Measurements from ENCODE around the gene IGHMBP2.

Gene IGHMBP2

DNA sequence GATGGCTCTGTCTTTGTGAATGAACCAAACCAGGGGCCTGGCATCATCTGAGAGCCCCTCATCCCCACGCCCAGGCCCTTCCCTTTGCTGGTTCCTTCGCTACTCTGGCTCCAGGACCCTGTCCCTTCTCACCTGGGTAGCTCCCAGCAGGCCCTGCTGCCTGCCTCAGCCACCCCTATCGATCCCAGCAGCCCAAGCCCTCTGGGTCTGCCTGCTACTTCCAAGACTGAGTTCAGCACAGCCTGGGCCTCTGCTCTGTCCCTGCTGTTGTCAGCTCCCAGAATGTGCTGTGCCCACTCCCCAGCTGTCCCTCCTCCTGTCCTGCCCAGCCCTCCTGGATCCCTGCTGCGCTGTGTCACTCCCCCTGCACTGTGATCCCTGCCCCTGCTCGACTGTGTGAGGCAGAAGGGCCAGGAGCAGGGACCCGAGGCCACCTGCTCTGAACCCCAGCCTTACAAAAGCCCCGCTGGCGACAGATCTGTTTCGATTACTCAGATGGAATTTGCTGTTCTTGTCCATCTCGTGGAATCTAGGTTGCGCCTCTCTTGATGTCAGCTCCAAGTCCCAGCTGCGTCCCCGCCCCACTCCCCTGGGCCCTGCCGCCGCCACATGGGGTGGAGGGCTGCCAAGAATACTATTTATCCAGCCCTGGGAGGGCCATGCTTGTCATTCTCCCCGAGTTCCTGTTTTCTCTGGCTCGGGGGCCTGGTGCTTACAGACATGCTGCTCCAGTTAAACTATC lies 13.0 kb upstream of the IGHMBP2 start:
- DNase-seq (ENCODE audit: low read depth, low spot score), result peak; percentile 98

DNA sequence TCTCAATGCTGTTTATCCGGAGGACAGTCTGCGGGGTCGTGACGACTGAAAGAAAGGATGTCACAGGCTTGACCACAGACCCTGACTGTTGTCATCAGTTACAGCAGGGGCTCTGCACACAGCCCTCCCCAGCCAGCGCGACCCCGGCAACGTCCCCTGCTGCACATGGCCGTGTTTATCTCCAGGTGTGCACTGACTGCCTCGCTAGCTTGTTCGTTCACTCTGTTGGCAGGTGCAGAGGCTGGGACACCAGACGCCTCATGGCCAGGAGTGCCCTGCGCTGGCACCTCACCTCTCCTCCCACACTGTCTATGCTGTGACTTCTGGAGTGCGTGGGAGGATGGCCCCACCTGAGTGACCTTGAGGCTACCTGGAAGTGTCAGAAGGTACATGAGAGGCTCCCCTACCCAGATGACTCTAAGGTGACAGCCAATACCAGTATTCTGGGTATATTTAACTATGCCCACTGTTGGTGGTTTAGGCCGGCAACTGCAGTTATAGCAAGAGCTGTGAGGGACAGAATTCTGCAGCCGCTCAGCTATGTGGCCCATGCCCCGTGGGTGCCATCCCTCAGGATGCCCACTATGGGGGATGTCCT lies 12.2 kb upstream of the IGHMBP2 start:
- DNase-seq (ENCODE audit: low read depth, low spot score), result no peak

DNA sequence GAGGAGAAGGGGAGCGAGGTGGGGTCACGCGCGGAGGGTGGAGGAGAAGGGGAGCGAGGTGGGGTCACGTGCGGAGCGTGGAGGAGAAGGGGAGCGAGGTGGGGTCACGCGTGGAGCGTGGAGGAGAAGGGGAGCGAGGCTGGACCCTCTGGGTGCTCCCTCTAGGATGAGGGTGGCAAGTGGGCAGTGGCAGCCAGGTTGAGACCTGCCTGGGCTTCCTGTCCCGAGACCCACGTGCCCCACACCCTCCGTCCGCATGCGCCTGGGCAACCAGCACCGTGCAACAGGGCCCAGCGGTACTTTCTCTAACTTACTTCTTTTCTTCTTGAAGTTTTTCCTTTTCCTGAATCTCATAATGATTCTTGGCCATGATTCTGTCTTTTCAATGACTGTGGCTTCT lies 11.1 kb upstream of the IGHMBP2 start:
- no peak for DNase-seq (ENCODE audit: low read depth, low spot score)

GRCh38 chr11:68893282-68893681 lies 10.4 kb upstream of the IGHMBP2 start:
- DNase-seq (ENCODE audit: low read depth, low spot score), result no peak

DNA sequence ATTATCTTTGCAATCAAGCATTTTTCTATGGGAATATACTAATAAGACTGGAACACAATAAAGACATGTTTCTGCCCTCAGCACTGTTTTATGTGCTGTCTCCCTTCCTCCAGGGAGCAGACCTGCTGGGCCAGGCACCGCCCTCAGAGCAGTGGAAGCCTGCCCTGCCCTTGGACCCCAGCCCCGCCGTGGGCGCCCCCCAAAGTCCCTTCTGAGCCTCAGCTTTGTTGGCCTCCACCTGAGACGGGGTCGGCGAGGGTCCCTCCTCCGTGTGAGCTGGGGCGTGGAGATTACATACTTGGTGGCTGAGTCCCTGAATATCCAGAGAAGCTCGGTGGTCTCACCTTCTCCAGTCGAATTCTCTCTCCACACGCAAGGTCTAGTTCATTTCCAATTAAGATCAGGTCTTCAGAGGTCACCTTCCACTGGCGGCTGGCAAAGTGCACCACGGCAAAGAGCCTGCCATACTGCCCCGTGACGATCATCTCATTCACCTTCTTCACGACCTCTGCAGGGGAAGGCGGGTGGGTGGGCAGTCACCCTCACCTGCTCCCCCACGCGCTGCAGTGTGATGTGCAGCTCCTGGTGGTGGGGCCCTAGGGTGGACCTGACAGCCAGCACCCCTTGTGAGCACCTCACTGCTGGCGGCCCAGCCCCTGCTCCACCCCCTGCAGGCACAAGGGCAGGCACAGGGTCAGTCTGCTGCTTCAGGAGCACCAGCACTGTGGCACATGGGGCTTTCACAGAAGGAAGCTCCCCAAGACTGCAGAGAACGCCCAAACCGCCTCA lies 7.3 kb upstream of the IGHMBP2 start:
- no peak for DNase-seq (ENCODE audit: low read depth, low spot score)

GRCh38 chr11:68897441-68897840 lies 6.2 kb upstream of the IGHMBP2 start:
- no peak for DNase-seq (ENCODE audit: low read depth, low spot score)

GRCh38 chr11:68900835-68901381 lies 2.8 kb upstream of the IGHMBP2 start:
- DNase-seq (ENCODE audit: low read depth, low spot score), result no peak

DNA sequence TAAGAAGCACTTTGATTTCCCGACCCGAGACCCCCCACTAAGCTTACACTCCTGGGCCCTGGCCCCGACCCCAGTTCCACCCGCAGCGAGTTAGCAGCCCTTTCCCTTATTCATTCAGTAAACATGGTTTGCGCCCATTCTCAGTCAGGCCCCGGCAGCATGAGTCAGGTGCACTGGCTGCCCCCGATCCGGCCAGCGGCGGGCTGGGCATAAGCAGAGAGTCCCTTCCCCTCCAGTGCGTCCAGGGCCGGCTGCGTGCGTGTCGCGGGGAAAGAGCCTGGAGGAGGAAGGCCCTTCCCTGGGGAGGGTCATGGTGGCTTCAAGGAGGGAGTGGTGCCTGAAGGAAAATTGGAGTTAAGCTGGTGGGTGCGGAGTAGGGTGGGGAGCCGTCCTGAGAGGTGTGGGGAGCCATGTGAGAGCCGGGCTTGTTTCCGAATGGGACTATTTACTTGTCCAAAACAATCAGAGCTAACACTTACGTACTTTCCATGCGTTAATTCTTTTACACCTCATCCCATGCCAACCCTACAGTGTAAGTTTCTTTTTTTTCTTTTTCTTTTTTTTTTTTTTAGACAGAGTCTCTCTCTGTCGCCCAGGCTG lies 657 bp downstream of the IGHMBP2 start:
- peak; percentile 57 for DNase-seq (ENCODE audit: low read depth, low spot score)

DNA sequence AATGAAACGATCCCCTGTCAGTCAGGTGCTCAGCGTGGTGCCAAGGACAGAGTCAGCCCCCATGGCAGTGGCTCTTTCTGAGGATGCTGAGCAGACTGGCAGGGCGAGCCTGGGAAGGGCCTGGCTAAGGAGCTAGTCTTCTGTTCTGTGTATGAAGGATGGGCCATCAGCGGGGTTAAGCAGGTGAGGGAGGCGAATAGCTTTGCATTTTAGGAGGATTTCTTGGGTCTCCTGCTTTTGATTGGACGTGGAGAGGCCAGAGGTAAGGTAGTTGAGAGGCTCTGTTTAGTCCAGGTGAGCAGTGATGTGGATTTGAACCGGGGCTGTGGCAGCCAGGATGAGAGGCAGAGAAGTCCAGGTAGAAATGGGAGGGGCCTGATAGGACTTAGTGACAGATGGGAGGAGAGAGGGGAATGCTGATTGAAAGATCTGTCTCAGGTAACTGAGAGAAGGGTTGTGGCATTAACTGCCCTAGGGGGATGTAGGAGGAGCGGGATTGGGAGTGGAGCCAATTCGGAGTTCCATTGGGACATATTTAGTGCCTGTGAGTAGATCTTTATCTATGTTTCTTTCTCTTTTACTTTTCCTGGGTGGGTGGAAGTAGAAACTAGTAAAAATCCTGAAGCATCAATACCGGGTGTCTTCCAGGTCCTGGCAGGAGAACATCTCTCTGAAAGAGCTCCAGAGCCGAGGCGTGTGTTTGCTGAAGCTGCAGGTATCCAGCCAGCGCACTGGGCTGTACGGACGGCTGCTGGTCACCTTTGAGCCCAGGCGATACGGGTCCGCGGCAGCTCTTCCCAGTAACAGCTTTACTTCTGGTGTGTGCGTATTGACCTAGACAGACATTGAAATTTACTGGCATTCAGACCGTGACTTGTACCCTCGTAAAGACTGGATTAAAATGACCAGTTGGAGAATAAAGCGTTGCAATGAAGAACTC lies 2.0 kb downstream of the IGHMBP2 start:
- no peak for DNase-seq (ENCODE audit: low read depth, low spot score)

DNA sequence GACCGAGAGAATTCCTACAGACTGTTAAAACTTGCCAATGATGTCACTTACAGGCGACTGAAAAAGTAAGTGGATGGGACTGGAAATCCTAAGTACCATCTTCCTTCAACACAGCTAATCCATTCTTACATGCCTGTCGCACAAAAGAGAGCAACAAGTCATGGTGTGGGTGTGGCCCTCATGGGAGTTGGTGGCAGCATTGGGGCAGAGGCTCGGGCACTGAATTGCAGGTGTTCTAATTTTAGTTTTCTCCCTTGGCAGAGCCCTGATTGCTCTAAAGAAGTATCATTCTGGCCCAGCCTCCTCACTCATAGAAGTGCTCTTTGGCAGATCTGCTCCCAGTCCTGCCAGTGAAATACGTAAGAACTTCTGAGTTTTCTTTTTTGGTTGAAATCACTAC lies 4.6 kb downstream of the IGHMBP2 start:
- no peak for DNase-seq (ENCODE audit: low read depth, low spot score)

GRCh38 chr11:68910965-68911364 lies 7.3 kb downstream of the IGHMBP2 start:
- DNase-seq (ENCODE audit: low read depth, low spot score), result no peak

DNA sequence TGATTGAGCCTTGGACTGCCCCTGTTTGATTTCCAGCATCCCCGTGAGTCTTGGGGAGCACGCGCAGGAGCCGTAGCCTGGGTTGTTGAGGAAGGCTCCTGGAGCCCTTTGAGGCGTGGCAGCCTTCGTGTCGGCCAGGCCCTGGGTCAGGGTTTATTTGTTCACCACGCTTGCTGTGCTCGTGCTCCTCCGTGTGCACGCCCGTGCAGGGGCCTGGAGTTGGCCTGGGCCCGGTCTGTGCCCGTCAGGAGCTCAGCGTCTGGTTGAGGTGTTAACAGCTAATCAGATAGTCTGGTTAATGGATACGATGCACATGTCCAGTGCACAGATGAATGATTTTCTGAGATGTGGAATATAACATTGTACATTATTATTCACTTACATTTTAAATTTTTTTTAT lies 8.0 kb downstream of the IGHMBP2 start:
- DNase-seq (ENCODE audit: low read depth, low spot score), result no peak

DNA sequence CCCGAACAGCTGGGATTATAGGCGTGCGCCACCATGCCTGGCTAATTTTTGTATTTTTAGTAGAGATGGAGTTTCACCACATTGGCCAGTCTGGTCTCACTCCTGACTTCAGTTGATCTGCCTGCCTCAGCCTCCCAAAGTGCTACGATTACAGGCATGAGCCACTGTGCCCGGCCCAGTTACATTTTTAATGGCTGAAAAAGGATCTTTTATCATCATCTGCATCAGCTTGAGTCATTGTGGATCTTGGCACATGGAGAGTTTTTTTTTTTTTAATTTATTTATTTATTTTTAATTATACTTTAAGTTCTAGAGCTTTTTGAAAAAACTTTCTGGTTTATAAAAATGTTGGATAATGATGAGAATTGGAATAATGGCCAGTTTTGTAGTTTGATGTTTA lies 8.6 kb downstream of the IGHMBP2 start:
- DNase-seq (ENCODE audit: low read depth, low spot score), result no peak

DNA sequence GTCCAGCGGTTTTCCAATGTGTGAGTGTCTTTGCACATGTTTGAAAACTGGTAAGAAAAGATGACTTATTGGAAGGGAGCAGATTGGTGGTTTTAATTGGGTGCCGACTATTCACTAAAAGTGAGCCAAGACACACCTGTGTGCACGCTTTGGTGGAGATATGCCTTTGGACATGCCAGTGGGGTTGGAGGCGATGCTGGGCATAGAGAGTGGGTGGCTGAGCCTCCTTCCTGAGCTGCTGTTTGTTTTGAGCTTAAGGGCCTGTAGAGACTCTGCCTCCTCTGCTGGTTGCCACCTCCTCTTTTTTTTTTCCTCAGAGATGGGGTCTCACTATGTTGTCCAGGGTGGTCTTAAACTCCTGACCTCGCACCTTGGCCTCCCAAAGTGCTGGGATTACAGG lies 9.5 kb downstream of the IGHMBP2 start:
- DNase-seq (ENCODE audit: low read depth, low spot score), result no peak

DNA sequence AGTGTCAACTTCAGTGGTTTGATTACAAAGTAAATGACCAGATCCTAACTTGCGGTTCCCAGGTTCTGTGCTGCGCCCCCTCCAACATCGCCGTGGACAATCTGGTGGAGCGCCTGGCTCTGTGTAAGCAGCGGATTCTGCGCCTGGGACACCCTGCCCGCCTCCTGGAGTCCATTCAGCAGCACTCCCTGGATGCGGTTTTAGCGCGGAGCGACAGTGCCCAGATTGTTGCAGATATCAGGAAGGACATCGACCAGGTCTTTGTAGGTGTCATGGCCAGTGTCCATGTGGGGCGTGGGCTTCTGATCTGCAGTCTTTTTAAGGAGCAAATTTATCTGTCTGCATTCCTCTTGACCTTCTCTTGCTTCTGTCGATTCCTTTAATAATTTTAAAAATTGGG lies 11.1 kb downstream of the IGHMBP2 start:
- no peak for DNase-seq (ENCODE audit: low read depth, low spot score)

DNA sequence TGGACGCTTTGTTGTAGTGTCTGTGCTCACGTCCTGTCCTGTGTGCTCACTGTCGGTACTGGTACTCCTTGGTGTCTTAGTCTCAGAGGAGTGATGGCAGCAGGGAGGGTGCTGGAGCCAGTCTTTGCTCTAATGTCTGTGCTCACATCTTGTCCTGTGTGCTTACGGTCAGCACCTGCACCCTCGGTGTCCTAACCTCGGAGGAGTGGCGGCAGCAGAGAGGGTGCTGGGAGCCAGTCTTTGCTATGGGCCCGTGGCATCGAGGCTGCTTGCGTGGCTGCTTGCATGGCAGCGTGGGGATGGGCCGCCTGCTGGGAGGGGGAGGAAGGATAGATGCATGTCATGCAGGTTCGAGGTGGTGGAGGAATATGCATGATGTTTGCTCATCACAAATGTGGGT lies 12.7 kb downstream of the IGHMBP2 start:
- no peak for DNase-seq (ENCODE audit: low read depth, low spot score)

GRCh38 chr11:68923614-68924013 lies 19.9 kb downstream of the IGHMBP2 start:
- DNase-seq (ENCODE audit: low read depth, low spot score), result no peak

DNA sequence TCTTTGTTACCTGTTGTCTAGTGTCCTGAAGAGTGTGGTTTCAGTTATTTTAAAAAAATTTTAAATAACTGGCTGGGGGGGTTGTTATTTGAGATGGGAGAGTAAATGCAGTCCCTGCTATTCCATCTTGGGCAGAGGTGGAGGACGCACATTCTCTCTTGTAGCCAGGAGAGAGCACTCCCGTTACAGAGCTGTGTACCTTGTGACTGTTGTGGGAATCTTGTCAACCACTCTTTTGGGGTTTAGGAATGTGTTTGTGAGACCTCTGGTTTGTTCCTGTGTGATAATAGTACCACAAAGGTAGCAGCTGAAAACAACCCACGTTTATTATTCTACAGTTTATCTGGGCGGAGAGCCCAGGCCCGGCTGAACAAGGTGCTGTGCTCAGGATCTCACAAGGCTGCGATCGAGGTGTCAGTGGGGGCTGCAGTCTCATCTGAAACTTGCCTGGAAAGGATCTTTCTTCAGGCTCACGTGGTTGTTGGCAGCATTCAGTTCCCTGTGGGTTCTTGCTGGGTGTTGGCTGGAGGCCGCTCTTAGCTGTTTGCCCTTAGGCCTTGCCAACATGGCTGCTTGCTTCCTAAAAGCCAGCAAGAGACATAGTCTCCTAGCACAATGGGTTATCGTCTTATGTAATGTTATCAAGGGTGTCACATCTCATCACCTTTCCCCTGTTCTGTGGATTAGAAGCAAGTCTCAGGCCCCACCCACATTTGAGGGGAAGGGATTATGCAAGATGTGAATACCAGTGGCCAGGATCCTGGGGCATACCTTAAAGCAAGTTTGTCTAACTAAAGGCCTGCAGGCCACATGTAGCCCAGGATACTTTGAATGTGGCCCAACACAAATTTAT lies 20.6 kb downstream of the IGHMBP2 start:
- DNase-seq (ENCODE audit: low read depth, low spot score), result peak; percentile 53

DNA sequence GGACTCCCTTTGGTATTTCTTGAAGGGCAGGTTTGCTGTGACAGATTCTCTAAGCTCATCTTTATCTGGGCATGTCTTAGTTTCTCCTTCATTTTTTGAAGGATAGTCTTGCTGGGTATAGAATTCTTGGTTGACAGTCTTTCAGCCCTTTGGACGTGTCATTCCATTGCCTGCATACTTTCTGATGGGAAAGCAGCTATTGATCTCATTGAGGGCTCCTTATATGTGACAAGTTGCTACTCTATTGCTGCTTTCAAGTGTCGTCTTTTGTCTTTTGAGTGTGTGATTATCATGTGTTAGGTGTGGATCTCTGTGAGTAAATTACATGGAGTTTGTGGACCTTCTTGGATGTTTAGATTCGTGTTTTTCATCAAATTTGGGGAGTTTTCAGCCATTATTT lies 21.9 kb downstream of the IGHMBP2 start:
- DNase-seq (ENCODE audit: low read depth, low spot score), result no peak
